Thyroid gland (tissue), 4 donors: Measurements from ENCODE around the gene NAA15.

ENCODE experiments used
- CTCF ChIP-seq, 6 experiments: fragments of 200-600 bp in 3 of 6; fragments of 450-650 bp in 3 of 6; sonication (generic) in 3 of 6; IDR thresholded peaks; one replicate each; pipeline ENCODE4 v1.5.1; 2016 to 2019; ENCODE audit warnings: antibody characterized with exemption in 6 of 6, mild to moderate bottlenecking in 2 of 6, inconsistent platforms in 1 of 6, moderate library complexity in 1 of 6
- POLR2A ChIP-seq, 2 donors: fragments of 450-650 bp; IDR thresholded peaks; one replicate each; pipeline ENCODE4 v1.6.1; 2017; ENCODE audit warnings: antibody characterized with exemption in 2 of 2, mild to moderate bottlenecking in 2 of 2, moderate library complexity in 1 of 2

- no peak for TF ChIP-seq POLR2A (IDR thresholded peaks at IDR 0.05)
- no peak for TF ChIP-seq CTCF (IDR thresholded peaks at IDR 0.05)
Measured at GRCh38 chr4:139333046-139333445, 31.7 kb downstream of the NAA15 start.
